Loucy (cell line): Measurements from ENCODE around the gene ZNF354C.

Experiments used
- EZH2phosphoT487 ChIP-seq: fragments of 200-600 bp; IDR thresholded peaks from 2 replicates; pipeline ENCODE4 v1.6.1; 2018; ENCODE audit warnings: antibody characterized with exemption, mild to moderate bottlenecking, moderate library complexity, borderline replicate concordance
- TF ChIP-seq, protein P1 (sequence below): fragments of 200-600 bp; sonication (generic); conservative IDR thresholded peaks from 2 replicates; pipeline ENCODE4 v1.5.1; 2014; ENCODE audit warnings: mild to moderate bottlenecking, antibody characterized with exemption, low read length

GRCh38 chr5:179129607-179130071, 69.5 kb downstream of the ZNF354C start:
- TF ChIP-seq, protein P1, sequence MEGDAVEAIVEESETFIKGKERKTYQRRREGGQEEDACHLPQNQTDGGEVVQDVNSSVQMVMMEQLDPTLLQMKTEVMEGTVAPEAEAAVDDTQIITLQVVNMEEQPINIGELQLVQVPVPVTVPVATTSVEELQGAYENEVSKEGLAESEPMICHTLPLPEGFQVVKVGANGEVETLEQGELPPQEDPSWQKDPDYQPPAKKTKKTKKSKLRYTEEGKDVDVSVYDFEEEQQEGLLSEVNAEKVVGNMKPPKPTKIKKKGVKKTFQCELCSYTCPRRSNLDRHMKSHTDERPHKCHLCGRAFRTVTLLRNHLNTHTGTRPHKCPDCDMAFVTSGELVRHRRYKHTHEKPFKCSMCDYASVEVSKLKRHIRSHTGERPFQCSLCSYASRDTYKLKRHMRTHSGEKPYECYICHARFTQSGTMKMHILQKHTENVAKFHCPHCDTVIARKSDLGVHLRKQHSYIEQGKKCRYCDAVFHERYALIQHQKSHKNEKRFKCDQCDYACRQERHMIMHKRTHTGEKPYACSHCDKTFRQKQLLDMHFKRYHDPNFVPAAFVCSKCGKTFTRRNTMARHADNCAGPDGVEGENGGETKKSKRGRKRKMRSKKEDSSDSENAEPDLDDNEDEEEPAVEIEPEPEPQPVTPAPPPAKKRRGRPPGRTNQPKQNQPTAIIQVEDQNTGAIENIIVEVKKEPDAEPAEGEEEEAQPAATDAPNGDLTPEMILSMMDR: no peak
- TF ChIP-seq EZH2phosphoT487: no peak
